ENCODE measurements around the gene GSTM5.
"Not testable (repeated sequence)": the region's sequence is repeated elsewhere in the genome, so short reads cannot be mapped to it uniquely, and the experiment has no call there.

The GSTM5 gene

DNA sequence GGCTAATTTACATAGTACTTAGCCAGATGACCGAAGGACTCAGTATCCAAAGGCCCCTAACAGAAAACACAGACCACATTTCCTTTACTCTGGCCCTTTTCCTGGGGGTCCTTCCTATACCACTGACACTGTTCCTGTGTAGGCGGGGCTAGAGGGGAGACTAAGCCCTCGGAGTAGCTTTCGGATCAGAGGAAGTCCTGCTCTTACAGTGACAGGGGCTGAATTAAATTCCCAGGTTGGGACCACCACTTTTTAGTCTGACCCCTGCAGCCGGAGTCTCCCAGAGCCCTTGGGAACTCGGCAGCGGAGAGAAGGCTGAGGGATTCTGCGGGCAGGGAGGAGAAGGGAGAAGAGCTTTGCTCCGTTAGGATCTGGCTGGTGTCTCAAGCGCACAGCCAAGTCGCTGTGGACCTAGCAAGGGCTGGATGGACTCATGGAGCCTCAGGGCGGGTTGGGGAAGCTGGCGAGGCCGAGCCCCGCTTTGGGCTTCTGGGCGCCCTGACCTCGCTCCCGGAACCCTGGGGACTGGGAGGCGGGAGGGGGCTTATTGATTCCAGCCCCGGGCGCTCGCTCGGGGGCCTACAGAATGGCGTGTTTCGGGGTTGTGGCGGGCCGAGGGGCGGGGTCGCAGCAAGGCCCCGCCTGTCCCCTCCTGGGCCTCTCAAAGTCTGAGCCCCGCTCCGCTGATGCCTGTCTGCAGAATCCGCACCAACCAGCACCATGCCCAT, at the start of gene GSTM5:
GSTM5 (plus strand) TSS at position 659 of the 728 bp plus-strand sequence; CDS start at position 721, 62 bp downstream.
- DNase-seq (ENCODE audit: low spot score): not testable (repeated sequence)

GRCh38 chr1:109664671-109665070, 47.4 kb upstream of the GSTM5 start:
- DNase-seq (ENCODE audit: low spot score): no peak

DNA sequence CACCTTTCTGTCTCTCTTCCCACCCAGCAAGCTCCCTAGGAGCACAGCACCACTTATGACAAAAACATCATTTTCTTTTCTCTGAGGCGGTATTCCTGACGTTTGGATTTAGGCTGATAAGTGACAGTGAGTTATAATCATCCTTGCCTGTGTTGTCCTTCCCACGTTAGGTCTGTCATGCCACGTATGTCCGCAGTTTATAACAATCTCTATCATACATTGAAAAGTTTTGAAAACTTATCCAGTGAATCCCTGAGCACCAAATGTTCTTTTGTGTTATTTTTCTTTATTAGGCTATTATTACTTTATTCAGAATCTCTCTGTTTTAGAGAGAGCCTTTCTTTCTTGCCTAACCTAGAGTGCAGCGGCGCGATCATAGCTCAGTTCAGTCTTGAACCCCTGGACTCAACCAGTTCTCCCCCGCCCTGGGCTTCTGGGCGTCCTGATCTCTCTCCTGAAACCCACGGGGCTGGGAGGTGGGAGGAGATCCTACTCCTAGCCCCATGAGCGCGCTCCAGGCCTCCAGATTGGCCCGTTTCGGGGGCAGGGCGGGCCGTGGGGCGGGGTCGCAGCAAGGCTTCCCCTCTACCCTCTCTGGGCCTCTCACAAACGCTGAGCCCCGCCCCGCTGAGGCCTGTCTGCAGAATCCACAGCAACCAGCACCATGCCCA, 44.5 kb upstream of the GSTM5 start, which contains the start of gene GSTM2:
GSTM2 (plus strand) TSS at position 606 of the 671 bp plus-strand sequence; CDS start at position 665, 59 bp downstream.
- DNase-seq (ENCODE audit: low spot score): peak; percentile 82

GRCh38 chr1:109668123-109668775, 43.8 kb upstream of the GSTM5 start:
- DNase-seq (ENCODE audit: low spot score): no peak

DNA sequence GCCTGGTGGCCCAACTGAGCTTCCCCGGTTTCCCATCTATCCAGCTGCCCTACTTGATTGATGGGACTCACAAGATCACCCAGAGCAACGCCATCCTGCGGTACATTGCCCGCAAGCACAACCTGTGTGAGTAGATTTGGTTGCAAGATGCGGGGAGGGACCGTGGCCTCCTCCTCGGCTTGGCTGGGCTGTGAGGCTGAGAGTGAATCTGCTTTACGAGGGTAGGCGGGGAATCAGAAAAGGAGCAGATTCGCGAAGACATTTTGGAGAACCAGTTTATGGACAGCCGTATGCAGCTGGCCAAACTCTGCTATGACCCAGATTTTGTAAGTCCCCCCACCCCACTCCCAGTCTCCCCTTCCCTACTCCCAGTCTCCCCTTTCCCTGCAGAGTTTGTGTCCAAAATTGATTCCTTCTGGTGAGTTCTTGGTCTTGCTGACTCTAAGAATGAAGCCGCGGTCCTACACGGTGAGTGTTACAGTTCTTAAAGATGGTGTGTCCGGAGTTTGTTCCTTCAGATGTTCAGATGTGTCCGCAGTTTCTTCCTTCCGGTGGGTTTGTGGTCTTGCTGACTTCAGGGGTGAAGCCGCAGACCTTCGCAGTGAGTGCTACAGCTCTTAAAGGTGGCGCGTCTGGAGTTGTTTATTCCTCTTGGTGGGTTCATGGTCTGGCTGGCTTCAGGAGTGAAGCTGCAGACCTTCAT, 42.7 kb upstream of the GSTM5 start:
- no peak for DNase-seq (ENCODE audit: low spot score)

DNA sequence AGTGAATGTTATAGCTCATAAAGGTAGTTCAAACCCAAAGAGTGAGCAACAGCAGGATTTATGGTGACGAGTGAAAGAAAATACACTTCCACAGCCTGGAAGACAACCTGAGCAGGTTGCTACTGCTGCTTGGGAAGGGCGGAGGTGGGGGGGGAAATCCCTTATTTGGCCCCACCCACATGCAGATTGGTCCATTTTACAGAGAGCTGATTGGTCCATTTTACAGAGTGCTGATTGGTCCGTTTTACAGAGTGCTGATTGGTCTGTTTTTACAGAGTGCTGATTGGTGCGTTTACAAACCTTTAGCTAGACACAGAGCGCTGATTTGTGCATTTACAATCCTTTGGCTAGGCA, 42.1 kb upstream of the GSTM5 start:
- not testable (repeated sequence) for DNase-seq (ENCODE audit: low spot score)

DNA sequence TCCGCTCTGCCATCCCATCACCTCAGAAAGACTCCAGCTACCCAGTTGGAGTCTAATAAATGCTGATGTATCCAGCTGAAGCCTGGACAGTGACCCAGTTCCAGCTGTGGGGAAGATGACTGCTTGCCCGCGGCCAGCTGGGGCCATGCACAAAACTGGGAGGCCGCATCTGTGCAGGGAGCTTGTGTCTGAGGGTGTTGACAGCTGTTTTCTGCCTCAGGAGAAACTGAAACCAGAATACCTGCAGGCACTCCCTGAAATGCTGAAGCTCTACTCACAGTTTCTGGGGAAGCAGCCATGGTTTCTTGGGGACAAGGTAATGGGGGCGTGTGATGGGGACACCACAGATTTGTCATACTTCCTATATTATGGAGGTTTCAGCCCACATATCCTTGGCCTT, 41.0 kb upstream of the GSTM5 start:
- DNase-seq (ENCODE audit: low spot score): no peak

- not testable (repeated sequence) for DNase-seq (ENCODE audit: low spot score)
These were observed 38.2 kb upstream of the GSTM5 start for GRCh38 chr1:109673861-109674260.

DNA sequence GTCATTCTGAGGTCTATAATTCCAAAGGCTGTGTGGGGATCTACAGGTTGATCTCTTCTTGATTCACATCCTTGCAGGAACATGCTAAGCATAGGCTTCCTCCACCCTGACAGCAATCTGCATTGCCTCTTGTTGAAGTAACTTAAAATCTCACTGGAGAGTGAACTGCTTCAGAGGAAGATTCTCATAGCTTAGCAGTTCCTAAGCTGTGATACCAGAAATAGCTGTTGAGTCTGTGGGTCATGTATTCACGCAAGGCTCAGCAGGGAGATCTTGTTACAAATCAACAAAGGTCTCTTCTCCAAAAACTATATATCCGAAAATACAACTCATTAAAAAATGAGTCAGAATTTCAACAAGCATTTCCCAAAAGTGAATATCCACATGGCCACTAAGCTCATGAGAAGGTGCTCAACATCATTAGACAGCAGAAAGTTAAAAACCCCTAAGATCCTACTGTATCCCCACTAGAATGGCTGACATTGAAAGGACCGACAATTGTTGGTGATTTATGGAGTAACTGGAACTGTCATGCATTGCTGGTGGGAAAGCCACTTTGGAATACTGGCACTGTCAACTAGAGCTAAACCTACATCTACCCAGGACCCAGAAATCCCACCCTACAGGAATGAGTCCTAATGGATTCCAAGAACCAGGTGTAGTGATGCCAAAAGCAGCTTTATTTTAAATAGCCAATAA, 35.2 kb upstream of the GSTM5 start:
- not testable (repeated sequence) for DNase-seq (ENCODE audit: low spot score)

DNA sequence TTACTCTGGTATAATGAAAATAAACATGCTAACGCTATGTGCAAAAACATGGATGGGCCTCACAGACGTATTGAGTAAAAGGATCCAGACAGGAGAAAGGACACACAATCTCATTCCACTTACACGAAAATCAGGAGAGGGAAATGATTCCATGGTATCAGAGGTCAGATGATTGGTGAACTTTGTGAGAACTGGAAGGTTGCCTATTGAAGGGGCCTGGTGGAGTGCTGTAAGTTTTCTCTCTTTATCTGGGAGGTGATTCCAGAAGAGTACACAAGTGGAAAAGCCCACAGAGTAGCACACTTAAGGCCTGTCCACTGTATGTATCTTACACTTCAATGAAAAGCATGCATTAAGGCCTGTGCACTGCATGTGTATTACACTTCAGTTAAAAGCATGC, 34.6 kb upstream of the GSTM5 start:
- DNase-seq (ENCODE audit: low spot score): no peak

GRCh38 chr1:109678637-109679036, 33.4 kb upstream of the GSTM5 start:
- not testable (repeated sequence) for DNase-seq (ENCODE audit: low spot score)

DNA sequence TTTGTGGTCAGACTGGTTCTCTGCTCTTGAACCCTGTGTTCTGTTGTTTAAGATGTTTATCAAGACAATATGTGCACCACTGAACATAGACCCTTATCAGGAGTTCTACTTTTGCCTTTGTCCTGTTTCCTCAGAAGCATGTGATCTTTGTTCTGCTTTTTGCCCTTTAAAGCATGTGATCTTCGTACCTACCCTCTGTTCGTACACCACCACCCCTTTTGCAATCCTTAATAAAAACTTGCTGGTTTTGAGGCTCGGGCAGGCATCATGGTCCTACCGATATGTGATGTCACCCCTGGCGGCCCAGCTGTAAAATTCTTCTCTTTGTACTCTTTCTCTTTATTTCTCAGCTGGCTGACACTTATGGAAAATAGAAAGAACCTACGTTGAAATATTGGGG, 27.3 kb upstream of the GSTM5 start:
- not testable (repeated sequence) for DNase-seq (ENCODE audit: low spot score)

DNA sequence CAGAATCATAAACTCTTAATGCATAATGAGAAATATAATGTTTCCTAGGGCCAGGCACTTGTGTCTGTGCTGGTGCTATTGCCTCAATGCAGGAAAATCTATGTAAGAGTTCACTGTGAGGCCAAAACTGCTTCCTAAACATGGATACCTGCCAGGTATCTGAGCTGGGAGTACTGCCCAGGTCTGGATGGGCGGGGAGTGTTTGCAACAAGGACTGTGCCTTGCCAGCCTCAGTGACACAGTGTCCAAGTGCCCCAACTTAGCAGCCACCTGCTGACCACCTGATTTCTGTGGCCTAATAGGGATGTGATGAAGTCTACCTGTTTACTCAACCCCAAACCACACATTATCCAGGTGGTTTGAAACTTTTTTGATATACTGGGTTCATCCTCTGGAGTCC, 26.7 kb upstream of the GSTM5 start:
- not testable (repeated sequence) for DNase-seq (ENCODE audit: low spot score)

GRCh38 chr1:109685890-109686289, 26.2 kb upstream of the GSTM5 start:
- not testable (repeated sequence) for DNase-seq (ENCODE audit: low spot score)

- DNase-seq (ENCODE audit: low spot score): not testable (repeated sequence)
These were observed 24.9 kb upstream of the GSTM5 start for GRCh38 chr1:109687109-109687508.

GRCh38 chr1:109687641-109688499, 24.2 kb upstream of the GSTM5 start, which contains the start of gene GSTM1:
TSS of gene GSTM1 (plus strand) at chr1:109687817. CDS start at chr1:109687874, 57 bp downstream.
- DNase-seq (ENCODE audit: low spot score): no peak

GRCh38 chr1:109689844-109690405, 22.1 kb upstream of the GSTM5 start:
- no peak for DNase-seq (ENCODE audit: low spot score)

GRCh38 chr1:109691759-109692158, 20.3 kb upstream of the GSTM5 start:
- DNase-seq (ENCODE audit: low spot score): no peak

DNA sequence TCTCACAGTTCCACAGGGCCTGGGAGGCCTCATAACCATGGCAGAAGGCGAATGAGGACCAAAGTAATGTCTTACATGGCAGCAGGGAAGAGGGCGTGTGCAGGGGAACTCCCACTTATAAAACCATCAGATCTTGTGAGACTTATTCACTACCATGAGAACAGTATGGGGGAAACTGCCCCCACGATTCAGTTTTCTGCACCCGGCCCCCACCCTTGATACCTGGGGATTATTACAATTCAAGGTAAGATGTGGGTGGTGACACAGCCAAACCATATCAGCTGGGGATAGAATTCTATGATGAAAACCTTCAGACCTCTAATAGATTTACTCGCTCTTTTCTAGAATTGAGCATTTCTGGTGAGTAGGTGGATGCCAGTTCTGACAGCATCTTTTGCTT, 17.7 kb upstream of the GSTM5 start:
- not testable (repeated sequence) for DNase-seq (ENCODE audit: low spot score)

DNA sequence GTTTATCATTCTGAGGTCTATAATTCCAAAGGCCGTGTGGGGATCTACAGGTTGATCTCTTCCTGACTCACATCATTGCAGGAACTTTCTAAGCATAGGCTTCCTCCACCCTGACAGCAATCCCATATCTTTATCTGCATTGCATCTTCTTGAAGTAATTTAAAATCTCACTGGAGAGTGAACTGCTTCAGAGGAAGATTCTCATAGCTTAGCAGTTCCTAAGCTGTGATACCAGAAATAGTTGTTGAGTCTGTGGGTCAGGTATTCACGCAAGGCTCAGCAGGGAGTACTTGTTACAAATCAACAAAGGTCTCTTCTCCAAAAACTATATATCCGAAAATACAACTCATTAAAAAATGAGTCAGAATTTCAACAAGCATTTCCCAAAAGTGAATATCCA, 16.9 kb upstream of the GSTM5 start:
- not testable (repeated sequence) for DNase-seq (ENCODE audit: low spot score)

Measured in D341Med (cell line).